ENCODE data around the gene ADIRF. TPM values are rescaled to one million over a fixed set of nuclear protein-coding genes. Genes with fewer than 3 reads are reported as not detected.

ADIRF gene
- total RNA-seq, 1 donor from 2014 or later, result 79.3 TPM

- ATAC-seq (peak; percentile 83), DNase-seq (ENCODE audit: low spot score) (no peak)
These were observed 8.0 kb upstream of the ADIRF start for GRCh38 chr10:86960003-86960862.

DNA sequence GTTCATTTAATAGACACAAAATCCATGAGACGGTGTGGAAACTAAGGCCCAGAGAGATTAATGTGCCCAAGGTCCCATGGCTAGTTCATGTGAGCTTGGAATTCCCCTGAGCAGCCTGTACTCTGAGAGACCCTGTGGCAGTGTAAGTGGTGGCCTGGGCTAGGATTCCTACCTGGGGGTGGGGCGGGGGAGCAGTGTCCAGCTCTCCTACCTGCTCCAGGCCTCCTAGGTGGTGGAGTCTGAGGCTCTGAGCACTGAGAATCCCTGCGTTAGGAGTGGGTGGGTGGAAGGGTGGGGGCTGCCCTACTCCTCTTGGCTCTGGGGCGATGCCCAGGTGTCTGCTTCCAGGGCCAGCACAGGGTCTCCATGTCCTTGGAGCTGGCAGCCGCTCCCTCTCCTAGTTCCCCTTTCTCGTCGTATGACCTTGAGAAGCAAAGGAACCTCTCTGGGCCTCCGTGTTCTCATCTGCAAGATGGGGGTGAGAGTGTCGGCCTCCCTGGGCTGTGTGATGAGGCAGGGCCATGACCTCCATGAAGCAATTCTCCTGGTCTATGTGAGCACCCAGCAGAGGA, 7.3 kb upstream of the ADIRF start:
- ATAC-seq, result no peak

GRCh38 chr10:86961481-86962091, 6.7 kb upstream of the ADIRF start:
- ATAC-seq, result no peak
- DNase-seq (ENCODE audit: low spot score), result no peak

More for the DNA sequence above, 7.3 kb upstream of the ADIRF start:
- no peak for DNase-seq (ENCODE audit: low spot score)

GRCh38 chr10:86962136-86962980, 5.9 kb upstream of the ADIRF start:
- DNase-seq (ENCODE audit: low spot score) (no peak), ATAC-seq (no peak)

- ATAC-seq (no peak), DNase-seq (ENCODE audit: low spot score) (peak; percentile 36)
These were observed 5.3 kb upstream of the ADIRF start for GRCh38 chr10:86962981-86963310.

DNA sequence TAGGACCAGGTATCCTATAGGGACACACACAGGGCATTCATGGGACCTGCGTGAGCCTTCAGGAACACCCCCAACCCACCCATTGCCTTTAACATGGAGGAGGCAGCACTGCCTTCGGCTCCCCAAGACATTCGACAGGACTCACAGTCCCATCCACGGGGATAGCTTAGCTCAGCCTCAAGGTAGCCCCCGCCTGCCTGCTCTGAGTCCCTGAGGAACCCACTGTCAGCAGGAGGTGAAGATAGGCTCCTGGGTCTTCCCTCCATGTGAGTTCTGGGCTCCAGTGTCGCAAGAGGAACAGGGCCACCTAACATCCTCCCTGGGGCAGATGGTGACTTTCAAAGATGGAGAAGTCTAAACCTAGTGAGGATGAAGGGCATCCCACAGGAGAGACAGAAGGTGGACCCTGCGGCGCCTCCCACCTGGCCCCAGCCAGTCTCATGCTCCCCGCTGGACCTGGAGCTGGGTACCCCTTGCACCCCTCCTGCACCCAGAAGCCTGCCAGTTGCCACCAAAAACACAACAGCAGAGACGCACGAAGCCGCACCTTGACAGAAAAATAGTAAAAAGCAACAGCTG, 4.9 kb upstream of the ADIRF start:
- ATAC-seq, result no peak
- DNase-seq (ENCODE audit: low spot score), result peak; percentile 40

DNA sequence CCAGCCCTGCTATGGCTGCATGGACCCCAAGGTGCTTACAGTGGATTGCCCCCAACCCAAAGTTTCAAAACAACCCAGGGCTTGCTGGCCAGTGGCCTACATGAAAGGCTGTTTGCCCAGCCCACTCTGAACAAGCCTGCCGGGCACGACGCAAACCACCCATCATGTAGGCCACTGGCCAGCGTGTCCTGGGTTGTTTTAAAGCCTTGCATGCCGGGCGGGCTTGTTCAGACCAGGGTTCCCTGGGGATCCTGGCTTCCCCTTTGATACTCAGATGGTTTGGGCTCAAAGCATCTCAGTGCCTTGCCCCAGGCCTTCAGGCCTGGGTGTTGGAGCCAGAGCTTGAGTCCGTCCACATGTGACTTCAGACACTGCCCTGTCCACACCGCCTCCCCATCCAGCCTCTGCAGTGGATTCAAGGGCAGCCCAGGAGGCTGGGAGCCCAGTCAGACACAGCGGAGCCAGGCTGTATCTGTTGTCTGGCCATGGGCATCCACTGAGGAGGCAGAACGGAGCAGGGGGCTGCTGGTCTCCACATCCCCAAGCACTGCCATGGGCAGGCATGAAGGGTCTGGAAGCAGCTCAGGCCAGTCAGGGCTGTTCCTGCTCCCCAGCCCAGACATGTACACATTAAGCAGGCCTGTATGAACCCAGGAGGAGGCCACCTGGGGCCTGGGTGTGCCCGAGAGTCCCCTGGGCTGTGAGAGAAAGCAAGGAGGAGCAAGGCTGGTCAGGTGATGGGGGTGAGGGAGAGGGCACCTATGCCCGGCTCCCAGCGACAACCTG, 4.0 kb upstream of the ADIRF start:
- DNase-seq (ENCODE audit: low spot score) (peak; percentile 39), ATAC-seq (no peak)

GRCh38 chr10:86964847-86965190, 3.5 kb upstream of the ADIRF start:
- DNase-seq (ENCODE audit: low spot score), result no peak
- ATAC-seq, result no peak

GRCh38 chr10:86965986-86966654, 2.2 kb upstream of the ADIRF start:
- DNase-seq (ENCODE audit: low spot score), result peak; percentile 16
- ATAC-seq, result no peak

- ATAC-seq (no peak), DNase-seq (ENCODE audit: low spot score) (no peak)
These were observed 771 bp upstream of the ADIRF start for GRCh38 chr10:86967481-86967941.

GRCh38 chr10:86968994-86969355, 693 bp downstream of the ADIRF start:
- DNase-seq (ENCODE audit: low spot score) (no peak), ATAC-seq (no peak)

DNA sequence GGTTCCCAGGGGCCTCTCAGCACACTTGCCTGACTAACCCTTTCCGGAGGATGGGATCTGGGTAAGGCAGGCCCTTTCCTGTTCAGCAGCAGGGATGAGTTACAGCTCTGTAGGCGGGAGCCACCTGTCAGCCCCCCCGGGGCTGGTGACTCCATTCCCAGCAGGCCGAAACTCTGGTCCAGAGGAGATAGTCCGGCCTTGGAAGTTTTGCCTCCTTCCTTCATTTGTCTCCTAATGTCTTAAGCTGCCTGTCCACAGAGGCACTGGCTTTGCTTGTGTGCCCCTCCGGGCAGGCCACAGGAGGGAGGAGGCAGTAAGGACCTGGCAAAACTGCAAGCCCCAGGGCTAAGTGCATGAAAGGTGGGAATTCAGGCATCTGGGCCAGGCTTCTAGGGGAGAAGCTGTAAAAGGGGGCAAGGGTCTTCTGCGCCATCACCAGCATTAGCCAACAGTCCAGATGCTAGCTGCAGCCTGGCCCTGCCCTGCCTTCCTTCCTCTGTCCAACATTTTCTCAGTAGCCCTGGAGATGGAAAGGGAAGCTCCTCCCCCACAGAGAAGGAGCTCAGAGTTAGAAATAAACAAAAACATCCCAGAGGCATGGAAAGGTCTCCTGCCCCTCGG, 1.2 kb downstream of the ADIRF start:
- no peak for ATAC-seq
- DNase-seq (ENCODE audit: low spot score), result no peak

GRCh38 chr10:86970162-86970981, 2.1 kb downstream of the ADIRF start:
- peak; percentile 2 for ATAC-seq
- DNase-seq (ENCODE audit: low spot score), result no peak

- ATAC-seq, result no peak
- no peak for DNase-seq (ENCODE audit: low spot score)
These were observed 2.6 kb downstream of the ADIRF start for GRCh38 chr10:86970982-86971231.

- peak; percentile 63 for ATAC-seq
- peak; percentile 75 for DNase-seq (ENCODE audit: low spot score)
These were observed 3.1 kb downstream of the ADIRF start for GRCh38 chr10:86971232-86971991.

GRCh38 chr10:86972613-86973380, 4.5 kb downstream of the ADIRF start:
- ATAC-seq (no peak), DNase-seq (ENCODE audit: low spot score) (no peak)

GRCh38 chr10:86974484-86974883, 6.2 kb downstream of the ADIRF start:
- ATAC-seq, result no peak
- DNase-seq (ENCODE audit: low spot score), result no peak
